H1 (cell line): ENCODE data around the gene CMSS1. TPM values are rescaled to one million over a fixed set of nuclear protein-coding genes. Genes with fewer than 3 reads are reported as not detected.

Source experiments
- CTCF ChIA-PET: fragments of 300-600 bp; sonication (Branson Sonifier 250); formaldehyde crosslinking; loops from one replicate; lab custom pipeline; 2021; ENCODE audit not compliant: partially characterized antibody; lab: Charles Lee
- POLR2A ChIA-PET: fragments of 300-600 bp; sonication (Branson Sonifier 250); formaldehyde crosslinking; loops from one replicate; lab custom pipeline; 2021; ENCODE audit warnings: inconsistent platforms; ENCODE audit not compliant: partially characterized antibody; lab: Charles Lee
- DNase-seq, 2 experiments: peaks; one replicate each; pipeline versions ENCODE4 v3.0.0 to v3.0.0-alpha.2; 2010 to 2022; ENCODE audit warnings: low spot score in 2 of 2, low read depth in 1 of 2, mixed read lengths in 1 of 2
- FAIRE-seq: peaks from 2 replicates; lab custom pipeline; 2011; peaks lifted over from hg19 to GRCh38; lab: Jason Lieb, UNC
- H2AFZ ChIP-seq: 2 replicates; pipeline ENCODE4 v1.8.1; 2012; ENCODE audit warnings: low read length, inconsistent platforms
- H2AK5ac ChIP-seq: 2 replicates; pipeline ENCODE4 v1.6.1; 2013; ENCODE audit warnings: low read depth, low read length
- H2BK120ac ChIP-seq: replicated peaks from 2 replicates; pipeline ENCODE3; 2013; ENCODE audit warnings: low read depth, low read length, inconsistent platforms
- H2BK12ac ChIP-seq: 2 replicates; pipeline ENCODE4 v1.6.1; 2013; ENCODE audit warnings: low read depth, low read length
- H2BK15ac ChIP-seq: 2 replicates; pipeline ENCODE4 v1.6.1; 2013; ENCODE audit warnings: low read length
- H2BK20ac ChIP-seq: 2 replicates; pipeline ENCODE4 v1.6.1; 2013; ENCODE audit warnings: low read length
- H2BK5ac ChIP-seq: 2 replicates; pipeline ENCODE4 v1.6.1; 2013; ENCODE audit warnings: low read depth, low read length
- H3K14ac ChIP-seq: 2 replicates; pipeline ENCODE4 v1.6.1; 2013; ENCODE audit warnings: inconsistent platforms; ENCODE audit not compliant: insufficient read length
- H3K18ac ChIP-seq: 2 replicates; pipeline ENCODE4 v1.6.1; 2013; ENCODE audit warnings: low read length; ENCODE audit errors: extremely low read depth
- H3K23ac ChIP-seq: 2 replicates; pipeline ENCODE4 v1.6.1; 2013; ENCODE audit warnings: inconsistent platforms; ENCODE audit not compliant: insufficient read length
- H3K23me2 ChIP-seq: 2 replicates; pipeline ENCODE4 v1.6.1; 2013; ENCODE audit warnings: low read depth, low read length
- H3K27ac ChIP-seq: 2 replicates; pipeline ENCODE4 v1.6.1; 2011; ENCODE audit warnings: low read depth, low read length, inconsistent platforms
- H3K27me3 ChIP-seq, 4 experiments: replicated peaks in 1 of 4; 1 replicate in 1 of 4; 2 replicates in 3 of 4; pipeline versions ENCODE4 v1.6.1 to v1.8.1; 2011 to 2013; ENCODE audit warnings: low read length in 3 of 4, mild to moderate bottlenecking in 3 of 4, inconsistent platforms in 2 of 4, mixed read lengths in 2 of 4, moderate library complexity in 1 of 4; ENCODE audit not compliant: control insufficient read depth in 3 of 4, insufficient read depth in 3 of 4; ENCODE audit errors: extremely low read depth in 1 of 4
- H3K36me3 ChIP-seq, 4 experiments: 2 replicates each; pipeline versions ENCODE4 v1.6.1 to v1.8.1; 2011 to 2013; ENCODE audit warnings: mild to moderate bottlenecking in 4 of 4, low read length in 3 of 4, moderate library complexity in 2 of 4, control low read depth in 1 of 4, inconsistent platforms in 1 of 4; ENCODE audit not compliant: insufficient read depth in 4 of 4, control insufficient read depth in 2 of 4
- H3K4ac ChIP-seq: replicated peaks from 2 replicates; pipeline ENCODE3; 2013; ENCODE audit warnings: low read length, low read depth, mixed read lengths, inconsistent platforms; ENCODE audit not compliant: insufficient read length
- H3K4me1 ChIP-seq, 4 experiments: replicated peaks in 1 of 4; 1 replicate in 1 of 4; 2 replicates in 3 of 4; pipeline versions ENCODE4 v1.6.1 to v1.8.1; 2011 to 2013; ENCODE audit warnings: low read length in 3 of 4, inconsistent platforms in 2 of 4, mixed read lengths in 1 of 4; ENCODE audit not compliant: insufficient read depth in 4 of 4, control insufficient read depth in 3 of 4
- H3K4me2 ChIP-seq, 2 experiments: 2 replicates each; pipeline versions ENCODE4 v1.6.1 to v1.8.1; 2011 to 2013; ENCODE audit warnings: low read depth in 2 of 2, low read length in 2 of 2, control low read depth in 1 of 2, inconsistent platforms in 1 of 2, mild to moderate bottlenecking in 1 of 2; ENCODE audit not compliant: insufficient read depth in 1 of 2
- H3K4me3 ChIP-seq, 4 experiments: fragments of 200-600, 300-600 bp in 1 of 4; sonication (generic), shearing (Covaris generic), sonication (Bioruptor Twin) in 1 of 4; 2 replicates each; pipeline versions ENCODE4 v1.5.1 to v1.8.1; 2011 to 2016; ENCODE audit warnings: low read length in 4 of 4, low read depth in 3 of 4, control low read depth in 2 of 4, inconsistent platforms in 2 of 4, mild to moderate bottlenecking in 2 of 4, mixed read lengths in 1 of 4, moderate library complexity in 1 of 4; ENCODE audit not compliant: insufficient read depth in 2 of 4; ENCODE audit errors: extremely low read depth in 1 of 4
- H3K56ac ChIP-seq: replicated peaks from 2 replicates; pipeline ENCODE3; 2013; ENCODE audit warnings: low read depth, mild to moderate bottlenecking, mixed read lengths, low read length, inconsistent platforms; ENCODE audit not compliant: insufficient read length
- H3K79me1 ChIP-seq: 2 replicates; pipeline ENCODE4 v1.6.1; 2013; ENCODE audit warnings: low read depth, low read length, control low read depth
- H3K79me2 ChIP-seq, 2 experiments: 2 replicates each; pipeline versions ENCODE4 v1.6.1 to v1.8.1; 2012 to 2013; ENCODE audit warnings: low read length in 2 of 2, mild to moderate bottlenecking in 2 of 2, inconsistent platforms in 1 of 2; ENCODE audit not compliant: insufficient read depth in 2 of 2, control insufficient read depth in 1 of 2
- H3K9ac ChIP-seq, 4 experiments: replicated peaks in 1 of 4; 1 replicate in 1 of 4; 2 replicates in 3 of 4; pipeline versions ENCODE4 v1.6.1 to v1.8.1; 2011 to 2013; ENCODE audit warnings: low read depth in 3 of 4, low read length in 3 of 4, control low read depth in 2 of 4, mild to moderate bottlenecking in 2 of 4, moderate library complexity in 2 of 4, inconsistent platforms in 1 of 4; ENCODE audit errors: extremely low read depth in 1 of 4
- H3K9me3 ChIP-seq, 2 experiments: 2 replicates each; pipeline versions ENCODE4 v1.6.1 to v1.8.1; 2012 to 2013; ENCODE audit warnings: mild to moderate bottlenecking in 2 of 2, moderate library complexity in 2 of 2, control low read depth in 1 of 2, inconsistent platforms in 1 of 2, low read depth in 1 of 2, low read length in 1 of 2, mixed read lengths in 1 of 2; ENCODE audit not compliant: insufficient read depth in 2 of 2
- H4K20me1 ChIP-seq, 2 experiments: replicated peaks in 1 of 2; 2 replicates each; pipeline versions ENCODE3 to v1.8.1; 2011 to 2013; ENCODE audit warnings: inconsistent platforms in 2 of 2, low read length in 2 of 2, mild to moderate bottlenecking in 1 of 2; ENCODE audit not compliant: insufficient read depth in 2 of 2, control insufficient read depth in 1 of 2
- H4K5ac ChIP-seq: 2 replicates; pipeline ENCODE4 v1.6.1; 2013; ENCODE audit warnings: low read length, low read depth, mixed read lengths, inconsistent platforms; ENCODE audit not compliant: insufficient read length
- H4K8ac ChIP-seq: 2 replicates; pipeline ENCODE4 v1.8.0; 2013; ENCODE audit warnings: mild to moderate bottlenecking, moderate library complexity, low read length, inconsistent platforms; ENCODE audit not compliant: insufficient read depth; ENCODE audit errors: extremely low read depth
- H4K91ac ChIP-seq: replicated peaks from 2 replicates; pipeline ENCODE3; 2013; ENCODE audit warnings: low read length, mixed read lengths, inconsistent platforms; ENCODE audit not compliant: insufficient read length
- ASH2L ChIP-seq: fragments of 200-600, 300-600 bp; sonication (generic); IDR thresholded peaks from one replicate; pipeline ENCODE4 v1.7.1; 2017; ENCODE audit warnings: low read length
- CHD1 ChIP-seq: IDR thresholded peaks from 2 replicates; pipeline ENCODE4 v1.6.1; 2012; ENCODE audit warnings: low read depth, low read length, improper control_type of control experiment
- EGR1 ChIP-seq: IDR thresholded peaks from 2 replicates; pipeline ENCODE4 v1.6.1; 2011; ENCODE audit warnings: low read depth, low read length, borderline replicate concordance
- GABPA ChIP-seq: IDR thresholded peaks from 2 replicates; pipeline ENCODE4 v1.6.1; 2011; ENCODE audit warnings: mild to moderate bottlenecking, low read length, moderate library complexity, borderline replicate concordance; ENCODE audit not compliant: insufficient read depth
- HDAC2 ChIP-seq, 2 experiments: fragments of 300-600 bp in 1 of 2; sonication (generic) in 1 of 2; IDR thresholded peaks; 2 replicates each; pipeline ENCODE4 v1.6.1; 2011 to 2012; ENCODE audit warnings: low read depth in 2 of 2, low read length in 2 of 2, mild to moderate bottlenecking in 2 of 2, moderate library complexity in 2 of 2, borderline replicate concordance in 1 of 2, inconsistent platforms in 1 of 2
- HDAC6 ChIP-seq: IDR thresholded peaks from one replicate; pipeline ENCODE4 v1.7.1; 2012; ENCODE audit warnings: low read depth, mild to moderate bottlenecking, inconsistent platforms, low read length, moderate library complexity
- JUND ChIP-seq: IDR thresholded peaks from 2 replicates; pipeline ENCODE4 v1.6.1; 2011; ENCODE audit warnings: mild to moderate bottlenecking, improper control_type of control experiment, low read length
- KDM5A ChIP-seq: fragments of 200-600 bp; IDR thresholded peaks from 2 replicates; pipeline ENCODE4 v1.7.1; 2012; ENCODE audit warnings: mild to moderate bottlenecking, low read length, inconsistent platforms, mixed read lengths
- SIN3A ChIP-seq, 2 experiments: IDR thresholded peaks in 1 of 2; conservative IDR thresholded peaks in 1 of 2; 2 replicates each; pipeline ENCODE4 v1.6.1; 2011 to 2012; ENCODE audit warnings: low read length in 2 of 2, improper control_type of control experiment in 1 of 2, low read depth in 1 of 2, mild to moderate bottlenecking in 1 of 2
- SRF ChIP-seq: IDR thresholded peaks from 2 replicates; pipeline ENCODE4 v1.6.1; 2011; ENCODE audit warnings: mild to moderate bottlenecking, low read depth, low read length, moderate library complexity
- TAF7 ChIP-seq: optimal IDR thresholded peaks from 2 replicates; pipeline ENCODE3; 2011; ENCODE audit warnings: low read depth, mild to moderate bottlenecking, inconsistent platforms, low read length, moderate library complexity, borderline replicate concordance
- WGBS, 2 experiments: shearing (Covaris generic) in 1 of 2; methylation state at CpG; one replicate each; pipeline versions ENCODE4 v1.1.6 to v1.1.7; 2013 to 2015; ENCODE audit warnings: low lambda C conversion rate in 2 of 2, mixed read lengths in 2 of 2, inconsistent platforms in 1 of 2, low coverage in 1 of 2, missing lambda C conversion rate in 1 of 2; ENCODE audit not compliant: insufficient replicate concordance in 2 of 2, insufficient coverage in 1 of 2, insufficient read length in 1 of 2; ENCODE audit errors: extremely low coverage in 1 of 2, missing lambda C conversion rate in 1 of 2; 5-methylcytosine and 5-hydroxymethylcytosine counted together
- polyA plus RNA-seq, 7 experiments: library from polyadenylated mRNA; depleted of rRNA in 3 of 7; stranded (reverse) in 5 of 7; unstranded in 2 of 7; fragments of >200 nt in 5 of 7; fragments of 200-250 nt in 2 of 7; gene quantifications; 1 replicate in 5 of 7; 2 replicates in 1 of 7; 4 replicates in 1 of 7; pipeline versions ENCODE4 v1.2.1 to v1.2.3, GENCODE V29; 2011 to 2013; ENCODE audit warnings: missing spikeins in 2 of 7, mixed read lengths in 2 of 7
- total RNA-seq: library from RNA; stranded (reverse); fragmentation: NEBNext Ultra II Directional; extraction: Animal tissue kit (Norgen Biotek cat#: 25700); gene quantifications from 2 replicates; pipeline ENCODE4 v1.2.1, GENCODE V29; 2021

CMSS1 gene
- total and polyA plus RNA-seq, 2 of the 8 experiments (the other 6 are each of a cell fraction or from before 2014, with no cell fraction given), result 15.2 to 75.1 TPM

DNA sequence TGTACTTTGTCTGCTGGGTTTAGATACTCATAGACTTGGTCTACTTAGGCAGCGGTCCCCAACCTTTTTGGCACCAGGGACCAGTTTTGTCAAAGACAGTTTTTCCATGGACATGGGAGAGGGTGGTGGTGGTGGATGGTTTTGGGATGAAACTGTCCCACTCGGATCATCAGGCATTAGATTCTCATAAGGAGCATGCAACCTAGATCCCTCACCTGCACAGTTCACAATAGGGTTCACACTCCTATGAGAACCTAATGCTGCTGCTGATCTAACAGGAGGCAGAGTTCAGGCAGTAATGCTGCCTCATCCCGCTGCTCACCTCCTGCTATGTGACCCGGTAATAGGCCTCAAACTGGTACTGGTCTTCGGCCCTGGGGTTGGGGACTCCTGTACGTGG lies 45.3 kb downstream of the CMSS1 start:
- no peak overlapping the region for H2BK120ac ChIP-seq
- H2AFZ ChIP-seq, result no peak overlapping the region
- H4K5ac ChIP-seq, result no peak overlapping the region
- H4K91ac ChIP-seq, result no peak overlapping the region
- no peak overlapping the region for H3K4ac ChIP-seq
- H3K4me1 ChIP-seq, result no peaks in the 10 kb centered on the region; a peak in 1 of 7 replicates
- H4K20me1 ChIP-seq, result peaks cover 1 to 3% of the 10 kb centered on the region in 2 experiments
- no peak overlapping the region for H3K14ac ChIP-seq
- TF ChIP-seq SRF (no peak), HDAC2 (IDR thresholded peaks at IDR 0.05; ENCODE audit: borderline replicate concordance in 1 of 2, low read depth in 2 of 2, low read length in 2 of 2) (no peak), JUND (no peak), EGR1 (no peak), GABPA (no peak), HDAC6 (no peak), CHD1 (no peak), SIN3A (conservative IDR thresholded peaks at IDR 0.05 in 1 of 2, IDR thresholded peaks at IDR 0.05 in 1 of 2; ENCODE audit: low read depth in 1 of 2, low read length in 2 of 2) (no peak), TAF7 (no peak), ASH2L (no peak), KDM5A (no peak)
- H2BK20ac ChIP-seq, result no peak overlapping the region
- no peak for FAIRE-seq
- H3K23me2 ChIP-seq, result no peaks in the 10 kb centered on the region
- WGBS, 2 experiments, result 81% methylated on average over 6 of the region's 6 CpGs; no CpG with 5 or more reads in 1 of the 2 experiments
- H3K56ac ChIP-seq, result no peak overlapping the region
- no peaks in the 10 kb centered on the region for H3K9me3 ChIP-seq
- no peak overlapping the region for H2BK5ac ChIP-seq
- H3K18ac ChIP-seq, result no peak overlapping the region
- no peak overlapping the region for H2AK5ac ChIP-seq
- no peak overlapping the region for H3K23ac ChIP-seq
- H3K4me2 ChIP-seq, result no peak overlapping the region
- DNase-seq, result no peak
- H3K4me3 ChIP-seq, result no peak overlapping the region
- ChIA-PET CTCF (no interaction called here), POLR2A (no interaction called here)
- H3K36me3 ChIP-seq, result no peaks in the 10 kb centered on the region; a peak in 1 of 8 replicates
- H3K27ac ChIP-seq, result no peak overlapping the region
- no peak overlapping the region for H2BK12ac ChIP-seq
- no peak overlapping the region for H2BK15ac ChIP-seq
- H3K27me3 ChIP-seq, result peaks cover 0 to 5% (median 2%) of the 10 kb centered on the region in 4 experiments; a peak in 3 of 7 replicates
- no peaks in the 10 kb centered on the region; the same call in 1 of the 2 replicates for H3K79me1 ChIP-seq
- H3K79me2 ChIP-seq, result no peaks in the 10 kb centered on the region
- H3K9ac ChIP-seq, result no peak overlapping the region
- H4K8ac ChIP-seq, result no peak overlapping the region
